SK-N-SH treated with all-trans-retinoic acid at 6 μM for 48 hours (cell line): Measurements from ENCODE around the gene SFI1.

Source experiments
- BACH2 ChIP-seq: fragments of 250-450 bp; sonication (Bioruptor Pico); IDR thresholded peaks from 2 replicates; pipeline ENCODE4 v1.9.0; 2021; ENCODE audit warnings: mild to moderate bottlenecking, borderline replicate concordance
- ESRRG ChIP-seq: fragments of 250-450 bp; sonication (Bioruptor Pico); IDR thresholded peaks from 2 replicates; pipeline ENCODE4 v1.6.1; 2021; ENCODE audit warnings: mild to moderate bottlenecking
- OSR1 ChIP-seq: fragments of 250-450 bp; sonication (Bioruptor Pico); IDR thresholded peaks from 2 replicates; pipeline ENCODE4 v1.8.0; 2022; ENCODE audit warnings: moderate library complexity, mild to moderate bottlenecking, inconsistent platforms
- PATZ1 ChIP-seq: fragments of 250-450 bp; sonication (Bioruptor Pico); IDR thresholded peaks from 2 replicates; pipeline ENCODE4 v1.8.0; 2020; ENCODE audit warnings: mild to moderate bottlenecking, moderate library complexity, borderline replicate concordance
- RARB ChIP-seq: fragments of 250-450 bp; sonication (Bioruptor Pico); IDR thresholded peaks from 2 replicates; pipeline ENCODE4 v1.8.0; 2021; ENCODE audit warnings: mild to moderate bottlenecking, moderate library complexity
- SNAI2 ChIP-seq: fragments of 250-450 bp; sonication (Bioruptor Pico); IDR thresholded peaks from 2 replicates; pipeline ENCODE4 v1.5.0; 2020; ENCODE audit warnings: mild to moderate bottlenecking, moderate library complexity
- ZC3H10 ChIP-seq: fragments of 250-450 bp; sonication (Bioruptor Pico); IDR thresholded peaks from 2 replicates; pipeline ENCODE4 v1.5.1; 2021; ENCODE audit warnings: mild to moderate bottlenecking, moderate library complexity
- ZFP3 ChIP-seq: fragments of 250-450 bp; sonication (Bioruptor Pico); IDR thresholded peaks from 2 replicates; pipeline ENCODE4 v1.5.0; 2020; ENCODE audit warnings: mild to moderate bottlenecking, moderate library complexity
- ZFP30 ChIP-seq: fragments of 450-650 bp; formaldehyde crosslinking; IDR thresholded peaks from 2 replicates; pipeline ENCODE4 v1.5.0; 2022; ENCODE audit warnings: mild to moderate bottlenecking, moderate library complexity
- ZNF565 ChIP-seq: fragments of 450-650 bp; formaldehyde crosslinking; conservative IDR thresholded peaks from 2 replicates; pipeline ENCODE4 v1.5.0; 2020; ENCODE audit warnings: low read depth, mild to moderate bottlenecking, moderate library complexity
- ZNF8 ChIP-seq: fragments of 450-650 bp; formaldehyde crosslinking; IDR thresholded peaks from 2 replicates; pipeline ENCODE4 v1.5.0; 2020; ENCODE audit warnings: mild to moderate bottlenecking, moderate library complexity
- TF ChIP-seq, protein P1 (sequence below): fragments of 250-450 bp; sonication (Bioruptor Pico); IDR thresholded peaks from 2 replicates; pipeline ENCODE4 v1.5.1; 2021; ENCODE audit warnings: mild to moderate bottlenecking, moderate library complexity
- TF ChIP-seq, protein P2 (sequence below): fragments of 250-450 bp; sonication (Bioruptor Pico); IDR thresholded peaks from 2 replicates; pipeline ENCODE4 v1.8.0; 2021; ENCODE audit warnings: low read depth, mild to moderate bottlenecking, moderate library complexity, borderline replicate concordance

- TF ChIP-seq SNAI2 (CRISPR knock-in tag), result no peak
- no peak for TF ChIP-seq ZFP3 (CRISPR knock-in tag)
- TF ChIP-seq ESRRG (CRISPR knock-in tag), result no peak
- TF ChIP-seq PATZ1, result no peak
- TF ChIP-seq ZNF565 (CRISPR knock-in tag), result no peak
- TF ChIP-seq ZFP30 (CRISPR knock-in tag), result no peak
- no peak for TF ChIP-seq ZC3H10 (CRISPR knock-in tag)
- TF ChIP-seq, protein P1, sequence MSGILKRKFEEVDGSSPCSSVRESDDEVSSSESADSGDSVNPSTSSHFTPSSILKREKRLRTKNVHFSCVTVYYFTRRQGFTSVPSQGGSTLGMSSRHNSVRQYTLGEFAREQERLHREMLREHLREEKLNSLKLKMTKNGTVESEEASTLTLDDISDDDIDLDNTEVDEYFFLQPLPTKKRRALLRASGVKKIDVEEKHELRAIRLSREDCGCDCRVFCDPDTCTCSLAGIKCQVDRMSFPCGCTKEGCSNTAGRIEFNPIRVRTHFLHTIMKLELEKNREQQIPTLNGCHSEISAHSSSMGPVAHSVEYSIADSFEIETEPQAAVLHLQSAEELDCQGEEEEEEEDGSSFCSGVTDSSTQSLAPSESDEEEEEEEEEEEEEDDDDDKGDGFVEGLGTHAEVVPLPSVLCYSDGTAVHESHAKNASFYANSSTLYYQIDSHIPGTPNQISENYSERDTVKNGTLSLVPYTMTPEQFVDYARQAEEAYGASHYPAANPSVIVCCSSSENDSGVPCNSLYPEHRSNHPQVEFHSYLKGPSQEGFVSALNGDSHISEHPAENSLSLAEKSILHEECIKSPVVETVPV (CRISPR knock-in tag), result no peak
- TF ChIP-seq, protein P2, sequence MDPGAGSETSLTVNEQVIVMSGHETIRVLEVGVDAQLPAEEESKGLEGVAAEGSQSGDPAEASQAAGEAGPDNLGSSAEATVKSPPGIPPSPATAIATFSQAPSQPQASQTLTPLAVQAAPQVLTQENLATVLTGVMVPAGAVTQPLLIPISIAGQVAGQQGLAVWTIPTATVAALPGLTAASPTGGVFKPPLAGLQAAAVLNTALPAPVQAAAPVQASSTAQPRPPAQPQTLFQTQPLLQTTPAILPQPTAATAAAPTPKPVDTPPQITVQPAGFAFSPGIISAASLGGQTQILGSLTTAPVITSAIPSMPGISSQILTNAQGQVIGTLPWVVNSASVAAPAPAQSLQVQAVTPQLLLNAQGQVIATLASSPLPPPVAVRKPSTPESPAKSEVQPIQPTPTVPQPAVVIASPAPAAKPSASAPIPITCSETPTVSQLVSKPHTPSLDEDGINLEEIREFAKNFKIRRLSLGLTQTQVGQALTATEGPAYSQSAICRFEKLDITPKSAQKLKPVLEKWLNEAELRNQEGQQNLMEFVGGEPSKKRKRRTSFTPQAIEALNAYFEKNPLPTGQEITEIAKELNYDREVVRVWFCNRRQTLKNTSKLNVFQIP, result no peak
- no peak for TF ChIP-seq ZNF8 (CRISPR knock-in tag)
- TF ChIP-seq RARB (CRISPR knock-in tag), result no peak
- TF ChIP-seq OSR1 (CRISPR knock-in tag), result no peak
- TF ChIP-seq BACH2 (CRISPR knock-in tag), result no peak
These were observed 81.4 kb downstream of the SFI1 start for GRCh38 chr22:31577711-31578110.
